Adipocyte (in vitro differentiated cells): ENCODE results near the gene ANKRD45.
"Not testable (repeated sequence)": the region's sequence is repeated elsewhere in the genome, so short reads cannot be mapped to it uniquely, and the experiment has no call there.

Experiments used
- DNase-seq: peaks from one replicate; pipeline ENCODE4 v3.0.0-alpha.2; 2015; ENCODE audit warnings: low read depth
- H3K27me3 ChIP-seq: replicated peaks from 2 replicates; pipeline ENCODE4 v1.7.0; 2013; ENCODE audit warnings: mild to moderate bottlenecking, low read length, moderate library complexity; ENCODE audit not compliant: control insufficient read depth, insufficient read depth
- H3K36me3 ChIP-seq: 2 replicates; pipeline ENCODE4 v1.7.0; 2013; ENCODE audit warnings: low read length, mild to moderate bottlenecking, moderate library complexity; ENCODE audit not compliant: control insufficient read depth, insufficient read depth, severe bottlenecking
- H3K4me1 ChIP-seq: 2 replicates; pipeline ENCODE4 v1.7.0; 2013; ENCODE audit warnings: mild to moderate bottlenecking, low read length, moderate library complexity; ENCODE audit not compliant: control insufficient read depth, insufficient read depth
- H3K4me3 ChIP-seq: 2 replicates; pipeline ENCODE4 v1.7.0; 2013; ENCODE audit warnings: mild to moderate bottlenecking, low read length, moderate library complexity
- H3K9ac ChIP-seq: 2 replicates; pipeline ENCODE4 v1.7.0; 2013; ENCODE audit warnings: mild to moderate bottlenecking, low read length, moderate library complexity
- H3K9me3 ChIP-seq: 2 replicates; pipeline ENCODE4 v1.7.0; 2013; ENCODE audit warnings: mild to moderate bottlenecking, low read length, moderate library complexity; ENCODE audit not compliant: control insufficient read depth

The ANKRD45 gene, protein sequence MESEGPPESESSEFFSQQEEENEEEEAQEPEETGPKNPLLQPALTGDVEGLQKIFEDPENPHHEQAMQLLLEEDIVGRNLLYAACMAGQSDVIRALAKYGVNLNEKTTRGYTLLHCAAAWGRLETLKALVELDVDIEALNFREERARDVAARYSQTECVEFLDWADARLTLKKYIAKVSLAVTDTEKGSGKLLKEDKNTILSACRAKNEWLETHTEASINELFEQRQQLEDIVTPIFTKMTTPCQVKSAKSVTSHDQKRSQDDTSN

GRCh38 chr1:173669491-173669941 lies at the start of gene ANKRD45:
Gene ANKRD45, minus strand, starts transcription at chr1:173669851. Its CDS starts 10,433 bp downstream, at chr1:173659418.
- no peaks in the 10 kb centered on the region for H3K36me3 ChIP-seq
- peak; percentile 41 for DNase-seq
- peaks cover 3% of the 10 kb centered on the region for H3K9me3 ChIP-seq
- peak within 1 kb of the TSS; percentile 78 for H3K4me3 ChIP-seq
- H3K4me1 ChIP-seq, result peaks cover 4% of the 10 kb centered on the region
- peaks cover 6% of the 10 kb centered on the region for H3K27me3 ChIP-seq
- no peak within 1 kb of the TSS for H3K9ac ChIP-seq

- H3K9ac ChIP-seq, result no peak overlapping the region
- peak; percentile 8 for DNase-seq
- H3K9me3 ChIP-seq, result no peaks in the 10 kb centered on the region
- peak overlapping the region; percentile 97 for H3K4me3 ChIP-seq
- H3K36me3 ChIP-seq, result peaks cover 6% of the 10 kb centered on the region
- H3K4me1 ChIP-seq, result peaks cover 22% of the 10 kb centered on the region
- H3K27me3 ChIP-seq, result no peaks in the 10 kb centered on the region
These were observed 47.6 kb upstream of the ANKRD45 start for GRCh38 chr1:173717238-173717637.

DNA sequence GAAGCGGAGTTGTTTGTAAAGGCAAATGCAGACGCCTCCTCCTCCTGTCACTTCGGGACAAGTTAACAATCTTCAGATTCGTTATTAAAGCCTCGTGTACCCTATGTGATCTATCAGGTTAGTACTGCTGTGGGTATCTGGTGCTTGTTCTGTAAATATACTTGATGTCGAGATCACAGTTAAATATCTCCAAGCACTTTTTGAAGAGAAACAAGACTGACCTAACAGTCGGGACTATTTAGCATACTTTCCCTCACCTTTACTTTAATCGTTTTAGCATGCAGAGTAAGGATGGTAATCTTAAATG lies 45.8 kb upstream of the ANKRD45 start:
- H3K9me3 ChIP-seq, result no peaks in the 10 kb centered on the region
- peak overlapping the region; percentile 97 for H3K4me3 ChIP-seq
- peaks cover 4% of the 10 kb centered on the region for H3K27me3 ChIP-seq
- peaks cover 1% of the 10 kb centered on the region for H3K36me3 ChIP-seq
- H3K4me1 ChIP-seq, result peaks cover 22% of the 10 kb centered on the region
- DNase-seq, result no peak
- H3K9ac ChIP-seq, result peak overlapping the region; percentile 97

DNA sequence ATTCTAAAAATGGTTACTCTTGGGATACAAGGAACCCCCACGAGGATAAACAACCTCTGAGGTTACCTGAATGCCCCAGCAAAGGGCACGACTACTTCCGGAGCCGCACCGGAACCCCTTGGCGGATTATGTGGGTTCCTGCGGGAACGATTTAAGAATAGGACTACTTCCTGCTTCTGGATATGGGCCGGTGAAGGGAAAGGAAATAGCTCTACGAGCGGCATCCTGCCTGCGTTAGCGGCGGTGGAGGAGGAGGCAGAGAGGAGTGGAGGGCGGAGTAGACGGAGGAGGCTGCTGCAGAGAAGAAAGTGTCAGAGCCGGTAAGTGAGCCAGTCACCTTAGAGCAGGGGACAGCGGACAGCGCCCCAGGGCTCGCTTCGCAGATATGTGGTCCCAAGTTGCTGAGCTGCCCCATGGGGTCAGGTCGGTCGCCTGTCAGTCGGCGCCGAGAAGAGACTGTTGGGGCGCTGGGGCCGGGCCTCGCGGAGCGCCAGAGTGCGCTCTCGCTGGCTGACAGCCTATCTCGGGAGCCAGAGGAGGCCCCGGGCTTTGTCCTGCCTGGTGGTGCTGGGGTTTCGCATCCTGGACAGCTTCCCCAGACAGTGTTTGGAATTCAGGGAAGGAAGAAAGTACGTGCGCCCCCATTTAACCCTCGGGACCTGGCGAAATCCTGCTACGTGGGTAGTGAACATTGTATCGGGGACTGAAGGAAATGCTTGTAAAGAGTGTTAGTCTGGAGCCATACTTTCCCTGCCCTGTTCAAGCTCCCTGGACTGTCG lies 45.3 kb upstream of the ANKRD45 start, which contains the start of gene KLHL20:
Gene KLHL20 (plus strand): TSS at position 223 of the 779 bp plus-strand sequence. CDS start 1,063 bp downstream, outside the sequence.
- Histone ChIP-seq H3K36me3 (no peaks in the 10 kb centered on the region), H3K9me3 (no peaks in the 10 kb centered on the region), H3K9ac (peak within 1 kb of the TSS; percentile 97), H3K27me3 (peaks cover 4% of the 10 kb centered on the region), H3K4me1 (peaks cover 22% of the 10 kb centered on the region), H3K4me3 (peak within 1 kb of the TSS; percentile 97)
- DNase-seq, result peak; percentile 94

- no peak for DNase-seq
- peaks cover 4% of the 10 kb centered on the region for H3K27me3 ChIP-seq
- H3K36me3 ChIP-seq, result no peaks in the 10 kb centered on the region
- H3K9ac ChIP-seq, result peak overlapping the region; percentile 97
- H3K9me3 ChIP-seq, result no peaks in the 10 kb centered on the region
- peak overlapping the region; percentile 97 for H3K4me3 ChIP-seq
- peaks cover 22% of the 10 kb centered on the region for H3K4me1 ChIP-seq
These were observed 44.7 kb upstream of the ANKRD45 start for GRCh38 chr1:173714441-173714758.

GRCh38 chr1:173708787-173709186 lies 39.1 kb upstream of the ANKRD45 start:
- no peak for DNase-seq
- H3K27me3 ChIP-seq, result peaks cover 4% of the 10 kb centered on the region
- H3K36me3 ChIP-seq, result no peaks in the 10 kb centered on the region
- no peak overlapping the region for H3K9ac ChIP-seq
- H3K9me3 ChIP-seq, result no peaks in the 10 kb centered on the region
- H3K4me1 ChIP-seq, result no peaks in the 10 kb centered on the region
- no peak overlapping the region for H3K4me3 ChIP-seq

GRCh38 chr1:173705117-173705516 lies 35.5 kb upstream of the ANKRD45 start:
- DNase-seq, result no peak
- no peaks in the 10 kb centered on the region for H3K36me3 ChIP-seq
- H3K4me1 ChIP-seq, result no peaks in the 10 kb centered on the region
- no peaks in the 10 kb centered on the region for H3K9me3 ChIP-seq
- no peak overlapping the region for H3K4me3 ChIP-seq
- no peak overlapping the region for H3K9ac ChIP-seq
- H3K27me3 ChIP-seq, result no peaks in the 10 kb centered on the region

DNA sequence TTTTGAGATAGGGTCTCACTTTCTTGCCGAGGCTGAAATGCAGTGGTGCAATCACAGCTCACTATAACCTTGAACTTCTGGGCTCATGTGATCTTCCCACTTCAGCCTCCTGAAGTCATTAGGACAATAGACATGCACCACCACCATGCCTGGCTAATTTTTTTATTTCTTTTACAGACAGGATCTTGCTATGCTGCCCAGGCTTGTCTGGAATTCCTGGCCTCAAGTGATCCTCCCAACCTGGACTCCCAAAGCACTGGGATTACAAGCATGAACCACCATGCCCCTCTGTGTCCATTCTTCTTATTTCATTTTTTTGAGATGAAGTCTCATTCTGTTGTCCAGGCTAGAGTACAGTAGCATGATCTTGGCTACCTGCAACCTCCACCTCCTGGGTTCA lies 33.1 kb upstream of the ANKRD45 start:
- H3K36me3 ChIP-seq, result no peaks in the 10 kb centered on the region
- no peaks in the 10 kb centered on the region for H3K9me3 ChIP-seq
- H3K9ac ChIP-seq, result no peak overlapping the region
- no peaks in the 10 kb centered on the region for H3K4me1 ChIP-seq
- DNase-seq, result no peak
- H3K4me3 ChIP-seq, result no peak overlapping the region
- no peaks in the 10 kb centered on the region for H3K27me3 ChIP-seq

DNA sequence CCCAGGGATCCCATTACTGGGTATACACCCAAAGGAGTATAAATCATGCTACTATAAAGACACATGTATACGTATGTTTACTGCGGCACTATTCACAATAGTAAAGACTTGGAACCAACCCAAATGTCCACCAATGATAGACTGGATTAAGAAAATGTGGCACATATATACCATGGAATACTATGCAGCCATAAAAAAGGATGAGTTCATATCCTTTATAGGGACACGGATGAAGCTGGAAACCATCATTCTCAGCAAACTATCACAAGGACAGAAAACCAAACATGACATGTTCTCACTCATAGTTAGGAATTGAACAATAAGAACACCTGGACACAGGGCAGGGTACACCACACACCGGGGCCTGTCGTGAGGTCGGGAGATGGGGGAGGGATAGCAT lies 31.6 kb upstream of the ANKRD45 start:
- not testable (repeated sequence) for H3K9me3 ChIP-seq, H3K9ac ChIP-seq, DNase-seq, H3K36me3 ChIP-seq, H3K4me3 ChIP-seq, H3K4me1 ChIP-seq, H3K27me3 ChIP-seq

GRCh38 chr1:173693238-173693637 lies 23.6 kb upstream of the ANKRD45 start:
- H3K36me3 ChIP-seq, result no peaks in the 10 kb centered on the region
- no peaks in the 10 kb centered on the region for H3K4me1 ChIP-seq
- DNase-seq, result no peak
- no peaks in the 10 kb centered on the region for H3K9me3 ChIP-seq
- H3K9ac ChIP-seq, result no peak overlapping the region
- no peak overlapping the region for H3K4me3 ChIP-seq
- peaks cover 3% of the 10 kb centered on the region for H3K27me3 ChIP-seq

GRCh38 chr1:173688300-173688699 lies 18.6 kb upstream of the ANKRD45 start:
- Histone ChIP-seq H3K27me3 (peaks cover 3% of the 10 kb centered on the region), H3K4me3 (no peak overlapping the region), H3K9ac (no peak overlapping the region), H3K36me3 (no peaks in the 10 kb centered on the region), H3K4me1 (no peaks in the 10 kb centered on the region), H3K9me3 (no peaks in the 10 kb centered on the region)
- no peak for DNase-seq
